Esophagus muscularis mucosa (tissue), 4 donors: ENCODE data around the gene AP1G1. TPM values are rescaled to one million over a fixed set of nuclear protein-coding genes. Genes with fewer than 3 reads are reported as not detected.
A peak's percentile ranks its signal among the peaks of the same experiment; 100 is the strongest.

ENCODE experiments used
- DNase-seq: peaks from one replicate; pipeline ENCODE4 v3.0.0-alpha.2; 2017; ENCODE audit errors: extremely low spot score
- H3K27ac ChIP-seq, 4 donors: fragments of 200-600 bp; sonication (generic); replicated peaks in 1 of 4; 1 replicate in 3 of 4; 2 replicates in 1 of 4; pipeline ENCODE4 v1.5.1; 2016 to 2019; ENCODE audit warnings: mild to moderate bottlenecking in 1 of 4
- H3K27me3 ChIP-seq, 4 donors: fragments of 200-600 bp; sonication (generic); one replicate each; pipeline versions ENCODE4 v1.5.1 to v1.6.0; 2016 to 2019
- H3K36me3 ChIP-seq, 4 donors: fragments of 200-600 bp; sonication (generic); one replicate each; pipeline ENCODE4 v1.5.1; 2016 to 2019
- H3K4me1 ChIP-seq, 4 donors: fragments of 200-600 bp; sonication (generic); one replicate each; pipeline ENCODE4 v1.5.1; 2016 to 2019
- H3K4me3 ChIP-seq, 4 donors: fragments of 200-600 bp; sonication (generic); 1 replicate in 2 of 4; 2 replicates in 2 of 4; pipeline ENCODE4 v1.5.1; 2016 to 2019; ENCODE audit warnings: mild to moderate bottlenecking in 4 of 4, moderate library complexity in 1 of 4
- H3K9me3 ChIP-seq, 4 donors: fragments of 200-600 bp; sonication (generic); 1 replicate in 3 of 4; 2 replicates in 1 of 4; pipeline ENCODE4 v1.5.1; 2016 to 2019
- EP300 ChIP-seq: sonication (generic); formaldehyde crosslinking; IDR thresholded peaks from one replicate; pipeline ENCODE4 v1.6.1; 2017; ENCODE audit warnings: antibody characterized with exemption
- POLR2A ChIP-seq: fragments of 450-650 bp; IDR thresholded peaks from one replicate; pipeline ENCODE4 v1.6.1; 2017; ENCODE audit warnings: antibody characterized with exemption, moderate library complexity, mild to moderate bottlenecking, low read depth
- POLR2AphosphoS5 ChIP-seq, 2 donors: sonication (generic); formaldehyde crosslinking; IDR thresholded peaks; one replicate each; pipeline ENCODE4 v1.6.1; 2017; ENCODE audit warnings: antibody characterized with exemption in 2 of 2
- WGBS: methylation state at CpG from one replicate; pipeline ENCODE4 v1.1.5; 2018; 5-methylcytosine and 5-hydroxymethylcytosine counted together
- intact Hi-C: fragments of 100-400 bp; cut with DNase I; formaldehyde crosslinking; loops from one replicate; pipeline ENCODE4 v1.15.1; 2023
- total RNA-seq, 4 donors: library from RNA; depleted of rRNA; stranded (reverse); fragments of >200 nt; gene quantifications; one replicate each; pipeline versions ENCODE4 v1.1.0 to v1.2.1, GENCODE V29; 2016
- TF ChIP-seq, protein P1 (sequence below), 3 experiments: fragments of 200-600 bp in 2 of 3; fragments of 450-650 bp in 1 of 3; sonication (generic) in 2 of 3; IDR thresholded peaks; one replicate each; pipeline ENCODE4 v1.5.1; 2017 to 2019; ENCODE audit warnings: antibody characterized with exemption in 3 of 3, mild to moderate bottlenecking in 2 of 3, moderate library complexity in 1 of 3

The AP1G1 gene
- total RNA-seq, 4 donors from 2014 or later, result 45.9 to 56.9 (median 51.5) TPM

DNA sequence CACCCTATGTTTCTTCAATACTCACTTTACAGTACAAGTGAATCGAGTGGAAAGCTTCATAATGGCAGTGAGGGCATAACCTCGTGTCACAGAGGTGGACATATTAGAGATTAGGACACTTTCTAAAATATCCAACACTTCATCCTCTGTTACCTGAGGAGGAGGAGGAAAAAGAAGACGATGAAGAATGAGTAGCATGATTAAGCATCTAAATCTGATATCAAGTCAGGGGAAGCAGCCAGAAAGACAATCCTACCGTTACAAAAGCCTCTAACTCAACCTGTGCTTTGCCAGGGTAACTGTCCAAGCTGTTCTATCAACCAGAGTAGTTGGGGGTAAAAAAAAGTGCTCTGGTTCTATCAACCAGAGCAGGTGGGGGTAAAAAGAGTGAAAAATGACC, 60.4 kb downstream of the AP1G1 start:
- Histone ChIP-seq H3K9me3 (no peaks in the 10 kb centered on the region), H3K36me3 (peaks cover 53 to 93% (median 81%) of the 10 kb centered on the region in 4 donors), H3K27ac (no peak overlapping the region), H3K4me3 (no peak overlapping the region), H3K27me3 (no peaks in the 10 kb centered on the region), H3K4me1 (no peaks in the 10 kb centered on the region)
- intact Hi-C loops, result loop anchor here (10.0 kb wide), 1 partner anchor 73 kb away; no protein-coding TSS in a partner anchor
- TF ChIP-seq POLR2A, result no peak
- TF ChIP-seq POLR2AphosphoS5 (IDR thresholded peaks at IDR 0.05), result no peak
- TF ChIP-seq EP300, result no peak
- TF ChIP-seq, protein P1, sequence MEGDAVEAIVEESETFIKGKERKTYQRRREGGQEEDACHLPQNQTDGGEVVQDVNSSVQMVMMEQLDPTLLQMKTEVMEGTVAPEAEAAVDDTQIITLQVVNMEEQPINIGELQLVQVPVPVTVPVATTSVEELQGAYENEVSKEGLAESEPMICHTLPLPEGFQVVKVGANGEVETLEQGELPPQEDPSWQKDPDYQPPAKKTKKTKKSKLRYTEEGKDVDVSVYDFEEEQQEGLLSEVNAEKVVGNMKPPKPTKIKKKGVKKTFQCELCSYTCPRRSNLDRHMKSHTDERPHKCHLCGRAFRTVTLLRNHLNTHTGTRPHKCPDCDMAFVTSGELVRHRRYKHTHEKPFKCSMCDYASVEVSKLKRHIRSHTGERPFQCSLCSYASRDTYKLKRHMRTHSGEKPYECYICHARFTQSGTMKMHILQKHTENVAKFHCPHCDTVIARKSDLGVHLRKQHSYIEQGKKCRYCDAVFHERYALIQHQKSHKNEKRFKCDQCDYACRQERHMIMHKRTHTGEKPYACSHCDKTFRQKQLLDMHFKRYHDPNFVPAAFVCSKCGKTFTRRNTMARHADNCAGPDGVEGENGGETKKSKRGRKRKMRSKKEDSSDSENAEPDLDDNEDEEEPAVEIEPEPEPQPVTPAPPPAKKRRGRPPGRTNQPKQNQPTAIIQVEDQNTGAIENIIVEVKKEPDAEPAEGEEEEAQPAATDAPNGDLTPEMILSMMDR (IDR thresholded peaks at IDR 0.05), result no peak
- WGBS, result 77% methylated on average over 4 of the region's 4 CpGs
- DNase-seq, result no peak

DNA sequence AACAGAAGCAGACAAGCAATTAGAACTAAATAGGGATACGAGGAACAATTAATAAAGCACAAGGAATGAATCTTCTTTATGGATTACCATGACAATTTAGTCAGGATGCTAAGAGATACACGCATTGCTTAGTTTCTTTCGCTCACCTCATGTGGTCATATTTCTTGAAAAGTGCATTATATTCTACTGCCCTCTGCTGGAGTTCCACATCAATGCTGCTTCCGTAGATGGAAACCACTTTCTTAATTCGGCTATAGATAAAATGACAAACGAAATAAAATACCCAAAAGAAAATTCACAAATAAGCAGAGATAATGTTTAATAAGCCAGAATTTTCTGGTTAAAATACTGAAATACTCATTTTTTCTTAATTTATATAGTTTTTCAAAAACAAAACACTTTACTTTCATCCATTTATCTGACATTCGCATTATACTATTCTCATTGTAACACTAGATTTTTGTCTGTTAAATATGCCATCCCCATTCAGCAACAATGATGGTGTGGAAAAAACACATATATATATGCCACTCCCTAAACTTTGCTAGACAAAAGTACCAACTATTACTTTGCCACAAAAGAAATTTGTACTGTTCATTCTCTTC, 62.1 kb downstream of the AP1G1 start:
- Histone ChIP-seq H3K27me3 (no peaks in the 10 kb centered on the region), H3K4me1 (no peaks in the 10 kb centered on the region), H3K9me3 (no peaks in the 10 kb centered on the region), H3K4me3 (no peak overlapping the region), H3K36me3 (peaks cover 53 to 99% (median 86%) of the 10 kb centered on the region in 4 donors), H3K27ac (no peak overlapping the region)
- intact Hi-C loops, result loop anchor here (10.0 kb wide), 1 partner anchor 72 kb away; no protein-coding TSS in a partner anchor
- no peak for TF ChIP-seq POLR2AphosphoS5 (IDR thresholded peaks at IDR 0.05)
- no peak for TF ChIP-seq POLR2A
- TF ChIP-seq, protein P1 (IDR thresholded peaks at IDR 0.05), result peak; percentile 56 to 77 (median 65)
- no peak for TF ChIP-seq EP300
- WGBS, result 45% methylated on average over 7 of the region's 7 CpGs
- DNase-seq, result no peak

- H3K4me3 ChIP-seq, result no peak overlapping the region
- no peaks in the 10 kb centered on the region for H3K4me1 ChIP-seq
- WGBS, result 89% methylated on average over 4 of the region's 4 CpGs
- intact Hi-C loops, result no loop called here
- H3K27ac ChIP-seq, result no peak overlapping the region
- no peaks in the 10 kb centered on the region for H3K9me3 ChIP-seq
- H3K27me3 ChIP-seq, result no peaks in the 10 kb centered on the region
- TF ChIP-seq, protein P1 (IDR thresholded peaks at IDR 0.05), result no peak
- no peak for TF ChIP-seq EP300
- no peak for TF ChIP-seq POLR2A
- TF ChIP-seq POLR2AphosphoS5 (IDR thresholded peaks at IDR 0.05), result no peak
- H3K36me3 ChIP-seq, result peaks cover 40 to 94% (median 77%) of the 10 kb centered on the region in 4 donors
- no peak for DNase-seq
Measured at GRCh38 chr16:71738855-71739254, 69.8 kb downstream of the AP1G1 start.

GRCh38 chr16:71737501-71737900, 71.1 kb downstream of the AP1G1 start:
- no peak for DNase-seq
- Histone ChIP-seq H3K4me1 (no peaks in the 10 kb centered on the region), H3K36me3 (peaks cover 50 to 94% (median 77%) of the 10 kb centered on the region in 4 donors), H3K4me3 (no peak overlapping the region), H3K9me3 (no peaks in the 10 kb centered on the region), H3K27me3 (no peaks in the 10 kb centered on the region), H3K27ac (no peak overlapping the region)
- intact Hi-C loops, result no loop called here
- WGBS, result 96% methylated on average over 6 of the region's 6 CpGs
- TF ChIP-seq, protein P1 (IDR thresholded peaks at IDR 0.05), result no peak
- TF ChIP-seq POLR2AphosphoS5 (IDR thresholded peaks at IDR 0.05) (no peak), EP300 (no peak), POLR2A (no peak)

GRCh38 chr16:71734511-71734910, 74.1 kb downstream of the AP1G1 start:
- no peak overlapping the region for H3K27ac ChIP-seq
- intact Hi-C loops, result no loop called here
- H3K4me3 ChIP-seq, result no peak overlapping the region
- DNase-seq, result no peak
- no peak for TF ChIP-seq POLR2A
- TF ChIP-seq POLR2AphosphoS5 (IDR thresholded peaks at IDR 0.05), result no peak
- no peak for TF ChIP-seq EP300
- TF ChIP-seq, protein P1 (IDR thresholded peaks at IDR 0.05), result no peak
- no peaks in the 10 kb centered on the region for H3K4me1 ChIP-seq
- WGBS, result 91% methylated on average over 5 of the region's 5 CpGs
- H3K36me3 ChIP-seq, result peaks cover 64 to 91% (median 80%) of the 10 kb centered on the region in 4 donors
- no peaks in the 10 kb centered on the region for H3K9me3 ChIP-seq
- H3K27me3 ChIP-seq, result no peaks in the 10 kb centered on the region
